ENCODE measurements around the gene ATP8B1. TPM values are rescaled to one million over a fixed set of nuclear protein-coding genes. Genes with fewer than 3 reads are reported as not detected.

ATP8B1 gene
- total and polyA plus RNA-seq, 9 of the 15 experiments (the other 6 are each of a cell fraction or from before 2014, with no cell fraction given) = 0.01 to 0.22 (median 0.03) TPM; not detected in 3

GRCh38 chr18:57780706-57781347 is 22.3 kb downstream of the ATP8B1 start (continued):
- TF ChIP-seq ZNF644 (tag; IDR thresholded peaks at IDR 0.05; ENCODE audit: low read depth) (no peak; the same call in 1 of the 2 replicates), ZNF175 (CRISPR knock-in tag; IDR thresholded peaks at IDR 0.05; ENCODE audit: low read depth) (peak; percentile 73; the same call in 1 of the 2 replicates), NUFIP1 (IDR thresholded peaks at IDR 0.05; ENCODE audit: partially characterized antibody) (no peak), MCM7 (IDR thresholded peaks at IDR 0.05) (no peak), TCF3 (CRISPR knock-in tag; IDR thresholded peaks at IDR 0.05) (peak; percentile 16; the same call in 1 of the 2 replicates), CBX2 (IDR thresholded peaks at IDR 0.05; ENCODE audit: insufficient read depth, low read length, poor library complexity, severe bottlenecking) (no peak), ZNF407 (IDR thresholded peaks at IDR 0.05; ENCODE audit: low read depth) (no peak), ZNF232 (CRISPR knock-in tag; IDR thresholded peaks at IDR 0.05) (no peak), ZNF589 (CRISPR knock-in tag; IDR thresholded peaks at IDR 0.05; ENCODE audit: low read depth) (peak; percentile 84; the same call in 1 of the 2 replicates), ZNF12 (CRISPR knock-in tag; IDR thresholded peaks at IDR 0.05) (peak; percentile 96), GABPB1 (CRISPR knock-in tag; IDR thresholded peaks at IDR 0.05) (no peak), POLR2A (conservative IDR thresholded peaks at IDR 0.05) (no peak), ZNF239 (CRISPR knock-in tag; IDR thresholded peaks at IDR 0.05) (no peak), MECOM (CRISPR knock-in tag; IDR thresholded peaks at IDR 0.05) (no peak), MCM5 (IDR thresholded peaks at IDR 0.05; ENCODE audit: low read depth) (no peak), FOXA3 (CRISPR knock-in tag; conservative IDR thresholded peaks at IDR 0.05 in 1 of 2, IDR thresholded peaks at IDR 0.05 in 1 of 2) (no peak), PYGO2 (tag; IDR thresholded peaks at IDR 0.05) (no peak), SUPT5H (IDR thresholded peaks at IDR 0.05) (no peak), SMARCE1 (IDR thresholded peaks at IDR 0.05) (peak; percentile 46; the same call in 1 of the 2 replicates)
- TF ChIP-seq, protein P1, sequence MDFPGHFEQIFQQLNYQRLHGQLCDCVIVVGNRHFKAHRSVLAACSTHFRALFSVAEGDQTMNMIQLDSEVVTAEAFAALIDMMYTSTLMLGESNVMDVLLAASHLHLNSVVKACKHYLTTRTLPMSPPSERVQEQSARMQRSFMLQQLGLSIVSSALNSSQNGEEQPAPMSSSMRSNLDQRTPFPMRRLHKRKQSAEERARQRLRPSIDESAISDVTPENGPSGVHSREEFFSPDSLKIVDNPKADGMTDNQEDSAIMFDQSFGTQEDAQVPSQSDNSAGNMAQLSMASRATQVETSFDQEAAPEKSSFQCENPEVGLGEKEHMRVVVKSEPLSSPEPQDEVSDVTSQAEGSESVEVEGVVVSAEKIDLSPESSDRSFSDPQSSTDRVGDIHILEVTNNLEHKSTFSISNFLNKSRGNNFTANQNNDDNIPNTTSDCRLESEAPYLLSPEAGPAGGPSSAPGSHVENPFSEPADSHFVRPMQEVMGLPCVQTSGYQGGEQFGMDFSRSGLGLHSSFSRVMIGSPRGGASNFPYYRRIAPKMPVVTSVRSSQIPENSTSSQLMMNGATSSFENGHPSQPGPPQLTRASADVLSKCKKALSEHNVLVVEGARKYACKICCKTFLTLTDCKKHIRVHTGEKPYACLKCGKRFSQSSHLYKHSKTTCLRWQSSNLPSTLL (IDR thresholded peaks at IDR 0.05) = no peak
